B cell (primary cell): ENCODE measurements around the gene DLGAP5.

ENCODE experiments used
- CTCF ChIP-seq: fragments of 200-600 bp; IDR thresholded peaks from one replicate; pipeline ENCODE4 v1.8.0; 2022; ENCODE audit warnings: antibody characterized with exemption, mild to moderate bottlenecking
- EZH2 ChIP-seq: IDR thresholded peaks from 2 replicates; pipeline ENCODE4 v1.6.1; 2012; ENCODE audit warnings: borderline replicate concordance, low read depth, mild to moderate bottlenecking, moderate library complexity, low read length; ENCODE audit not compliant: insufficient read depth, poor library complexity, severe bottlenecking

GRCh38 chr14:55212634-55213033 is 21.2 kb upstream of the DLGAP5 start:
- TF ChIP-seq CTCF (no peak), EZH2 (no peak)
